IMR-90 (cell line): ENCODE data around the gene SMCO4. TPM values are rescaled to one million over a fixed set of nuclear protein-coding genes. Genes with fewer than 3 reads are reported as not detected.

ENCODE experiments used
- ATAC-seq: fragments of 200-7000 bp; cut with Tn5 transposase; 2 replicates; pipeline ENCODE4 v1.9.1; 2020; ENCODE audit warnings: low read depth, mild to moderate bottlenecking, moderate library complexity
- Bru-seq: library from RNA; stranded (reverse); fragments of 400-500 nt; gene quantifications from one replicate; lab custom pipeline; 2021; lab: Mats Ljungman, UMichigan
- BruChase-seq, 2 experiments: library from RNA; stranded (reverse); fragments of 400-500 nt; gene quantifications; one replicate each; lab custom pipeline; 2021; lab: Mats Ljungman, UMichigan
- BruUV-seq: library from RNA; stranded (reverse); fragments of 400-500 nt; replicated peaks from 2 replicates; lab custom pipeline; 2021; lab: Mats Ljungman, UMichigan
- CTCF ChIA-PET: fragments of 300-600 bp; formaldehyde crosslinking; extraction: SDS; loops from one replicate; lab custom pipeline; 2021; ENCODE audit warnings: antibody characterized with exemption; lab: Yijun Ruan, JAX
- POLR2A ChIA-PET: fragments of 300-600 bp; sonication (Branson Sonifier 250); formaldehyde crosslinking; loops from one replicate; lab custom pipeline; 2022; ENCODE audit warnings: antibody characterized with exemption; ENCODE audit not compliant: unreplicated experiment; lab: Charles Lee
- DNase-seq: peaks from one replicate; pipeline ENCODE4 v3.0.0; 2013
- H2AFZ ChIP-seq: replicated peaks from 2 replicates; pipeline ENCODE3; 2013; ENCODE audit warnings: low read length, mild to moderate bottlenecking; ENCODE audit not compliant: poor library complexity
- H2AK5ac ChIP-seq: 2 replicates; pipeline ENCODE4 v1.6.1; 2013; ENCODE audit warnings: low read depth, low read length, inconsistent platforms
- H2AK9ac ChIP-seq: replicated peaks from 2 replicates; pipeline ENCODE3; 2013; ENCODE audit warnings: mild to moderate bottlenecking, low read depth, low read length, moderate library complexity; ENCODE audit not compliant: poor library complexity
- H2BK120ac ChIP-seq: 2 replicates; pipeline ENCODE4 v1.6.1; 2013; ENCODE audit warnings: low read depth, low read length, inconsistent platforms
- H2BK15ac ChIP-seq: 3 replicates; pipeline ENCODE4 v1.6.1; 2013; ENCODE audit warnings: low read depth, low read length, inconsistent platforms
- H2BK20ac ChIP-seq: 2 replicates; pipeline ENCODE4 v1.6.1; 2013; ENCODE audit warnings: low read depth, mild to moderate bottlenecking, inconsistent platforms, low read length, moderate library complexity
- H2BK5ac ChIP-seq: 2 replicates; pipeline ENCODE4 v1.6.1; 2013; ENCODE audit warnings: mild to moderate bottlenecking, low read depth, low read length, inconsistent platforms; ENCODE audit not compliant: poor library complexity, severe bottlenecking
- H3K14ac ChIP-seq: replicated peaks from 2 replicates; pipeline ENCODE4 v1.6.1; 2013; ENCODE audit warnings: low read depth, low read length, inconsistent platforms
- H3K18ac ChIP-seq: 2 replicates; pipeline ENCODE4 v1.6.1; 2013; ENCODE audit warnings: low read depth, low read length, control low read depth
- H3K23ac ChIP-seq: 2 replicates; pipeline ENCODE4 v1.6.1; 2013; ENCODE audit warnings: low read depth, low read length, inconsistent platforms
- H3K27ac ChIP-seq: 2 replicates; pipeline ENCODE4 v1.5.1; 2013; ENCODE audit warnings: mild to moderate bottlenecking, control low read depth, low read length; ENCODE audit not compliant: insufficient read depth
- H3K27me3 ChIP-seq: 2 replicates; pipeline ENCODE4 v1.6.1; 2013; ENCODE audit warnings: low read length; ENCODE audit not compliant: control insufficient read depth, insufficient read depth
- H3K36me3 ChIP-seq: 2 replicates; pipeline ENCODE4 v1.6.1; 2013; ENCODE audit warnings: low read length, mixed read lengths; ENCODE audit not compliant: control insufficient read depth, insufficient read depth
- H3K4ac ChIP-seq: 2 replicates; pipeline ENCODE4 v1.6.1; 2013; ENCODE audit warnings: low read depth, low read length, inconsistent platforms
- H3K4me1 ChIP-seq: 2 replicates; pipeline ENCODE4 v1.6.1; 2013; ENCODE audit warnings: low read length, mixed read lengths; ENCODE audit not compliant: control insufficient read depth, insufficient read depth
- H3K4me2 ChIP-seq: 2 replicates; pipeline ENCODE4 v1.6.1; 2013; ENCODE audit warnings: low read depth, mild to moderate bottlenecking, control low read depth, low read length, moderate library complexity
- H3K4me3 ChIP-seq: 2 replicates; pipeline ENCODE4 v1.5.1; 2013; ENCODE audit warnings: low read depth, mild to moderate bottlenecking, control low read depth, low read length, moderate library complexity; ENCODE audit not compliant: insufficient read depth
- H3K56ac ChIP-seq: 2 replicates; pipeline ENCODE4 v1.6.1; 2013; ENCODE audit warnings: low read length, inconsistent platforms; ENCODE audit not compliant: insufficient read depth; ENCODE audit errors: extremely low read depth
- H3K79me1 ChIP-seq, 2 experiments: 2 replicates each; pipeline ENCODE4 v1.6.1; 2013; ENCODE audit warnings: low read length in 2 of 2, inconsistent platforms in 1 of 2, low read depth in 1 of 2
- H3K9ac ChIP-seq: 2 replicates; pipeline ENCODE4 v1.6.1; 2013; ENCODE audit warnings: low read depth, low read length, control low read depth
- H3K9me1 ChIP-seq: 2 replicates; pipeline ENCODE4 v1.6.1; 2013; ENCODE audit warnings: low read length, inconsistent platforms; ENCODE audit not compliant: insufficient read depth
- H3K9me3 ChIP-seq: 2 replicates; pipeline ENCODE4 v1.6.1; 2013; ENCODE audit warnings: low read length; ENCODE audit not compliant: control insufficient read depth, insufficient read depth
- H4K20me1 ChIP-seq: 2 replicates; pipeline ENCODE4 v1.6.1; 2013; ENCODE audit warnings: low read length, inconsistent platforms; ENCODE audit not compliant: insufficient read depth
- H4K5ac ChIP-seq: 2 replicates; pipeline ENCODE4 v1.6.1; 2013; ENCODE audit warnings: mild to moderate bottlenecking, low read depth, low read length, control low read depth
- H4K8ac ChIP-seq, 2 experiments: 2 replicates each; pipeline ENCODE4 v1.6.1; 2013; ENCODE audit warnings: low read depth in 2 of 2, low read length in 2 of 2, control low read depth in 1 of 2, inconsistent platforms in 1 of 2
- H4K91ac ChIP-seq: 2 replicates; pipeline ENCODE4 v1.6.1; 2013; ENCODE audit warnings: low read depth, low read length, inconsistent platforms; ENCODE audit not compliant: insufficient read depth
- BHLHE40 ChIP-seq: fragments of 150-350 bp; IDR thresholded peaks from 2 replicates; pipeline ENCODE4 v1.6.1; 2016; ENCODE audit warnings: mild to moderate bottlenecking, low read depth, low read length
- CEBPB ChIP-seq: IDR thresholded peaks from 2 replicates; pipeline ENCODE4 v1.6.1; 2012; ENCODE audit warnings: low read depth, low read length, improper control_type of control experiment
- CHD1 ChIP-seq: IDR thresholded peaks from 2 replicates; pipeline ENCODE4 v1.6.1; 2012; ENCODE audit warnings: low read depth, low read length, improper control_type of control experiment
- FOS ChIP-seq: fragments of 150-350 bp; IDR thresholded peaks from 2 replicates; pipeline ENCODE4 v1.6.1; 2016; ENCODE audit warnings: low read depth, low read length
- MXI1 ChIP-seq: IDR thresholded peaks from 2 replicates; pipeline ENCODE4 v1.6.1; 2012; ENCODE audit warnings: low read depth, mild to moderate bottlenecking, low read length, moderate library complexity, borderline replicate concordance
- NFE2L2 ChIP-seq: fragments of 150-350 bp; IDR thresholded peaks from 2 replicates; pipeline ENCODE4 v1.6.1; 2016; ENCODE audit warnings: low read depth, mild to moderate bottlenecking, low read length
- POLR2A ChIP-seq: IDR thresholded peaks from 2 replicates; pipeline ENCODE4 v1.6.1; 2012; ENCODE audit warnings: mild to moderate bottlenecking, low read depth, low read length
- RFX5 ChIP-seq: IDR thresholded peaks from 2 replicates; pipeline ENCODE4 v1.8.0; 2012; ENCODE audit warnings: low read depth, mild to moderate bottlenecking, low read length, moderate library complexity
- WGBS, 2 experiments: methylation state at CpG; one replicate each; pipeline versions ENCODE4 v1.1.5 to v1.1.7; 2013; ENCODE audit warnings: missing lambda C conversion rate in 2 of 2; ENCODE audit not compliant: insufficient read length in 1 of 2; ENCODE audit errors: extremely low coverage in 2 of 2; 5-methylcytosine and 5-hydroxymethylcytosine counted together
- dilution Hi-C: fragments of 300-500 bp; cut with HindIII; formaldehyde crosslinking; loops from one replicate; pipeline ENCODE4 v1.14.3; 2018; ENCODE audit warnings: low sequenced_read_pairs; ENCODE audit not compliant: unreplicated experiment
- in situ Hi-C: fragments of 300-500 bp; cut with MboI; formaldehyde crosslinking; loops from 3 replicates; pipeline ENCODE4 v1.14.3; 2019; ENCODE audit warnings: low sequenced_read_pairs, inconsistent platforms, mixed read lengths
- intact Hi-C: fragments of 100-400 bp; cut with micrococcal nuclease; formaldehyde crosslinking; loops from 2 replicates; pipeline ENCODE4 v1.10.0; 2022
- long read RNA-seq: library from polyadenylated mRNA; unstranded; transcript quantifications from one replicate; pipeline ENCODE4 v2.0.0, GENCODE V29; 2021; ENCODE audit not compliant: unreplicated experiment
- polyA plus RNA-seq, 3 experiments: library from polyadenylated mRNA; depleted of rRNA; stranded (reverse); fragments of >200 nt; gene quantifications; 2 replicates each; pipeline ENCODE4 v1.2.3, GENCODE V29; 2012; ENCODE audit warnings: low replicate concordance in 1 of 3
- total RNA-seq: library from RNA; depleted of rRNA; stranded (reverse); fragments of >200 nt; gene quantifications from 2 replicates; pipeline ENCODE4 v1.2.3, GENCODE V29; 2012; rRNA removed
- TF ChIP-seq, protein P1 (sequence below): fragments of 150-350 bp; IDR thresholded peaks from 2 replicates; pipeline ENCODE4 v1.6.1; 2016; ENCODE audit warnings: low read depth, mild to moderate bottlenecking, low read length, moderate library complexity, borderline replicate concordance
- TF ChIP-seq, protein P2 (sequence below): fragments of 150-350 bp; IDR thresholded peaks from 2 replicates; pipeline ENCODE4 v1.6.1; 2017; ENCODE audit warnings: mild to moderate bottlenecking, antibody characterized with exemption, low read length, low read depth
- TF ChIP-seq, protein P3 (sequence below): conservative IDR thresholded peaks from 2 replicates; pipeline ENCODE4 v1.5.1; 2012; ENCODE audit warnings: mild to moderate bottlenecking, low read depth, low read length, improper control_type of control experiment

SMCO4 gene, protein sequence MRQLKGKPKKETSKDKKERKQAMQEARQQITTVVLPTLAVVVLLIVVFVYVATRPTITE
- total RNA-seq (2.2 and 4.2 TPM in 2 replicates), polyA plus RNA-seq (2012; rRNA removed) (17.7 and 21.8 TPM in 2 replicates), Bru-seq, nascent RNA (percentile 50 among the genes with signal in this experiment), BruChase-seq, experiment 1, labeled RNA remaining after a 6-hour chase (percentile 40 among the genes with signal in this experiment), BruChase-seq, experiment 2, labeled RNA remaining after a 2-hour chase (percentile 59 among the genes with signal in this experiment)
- polyA plus RNA-seq (2012; cell fraction: cytosol; rRNA removed): 11.1 and 27.0 TPM in 2 replicates
- 9.4 and 11.6 TPM in 2 replicates for polyA plus RNA-seq (2012; cell fraction: nucleus; rRNA removed; ENCODE audit: low replicate concordance)
- long read RNA-seq, partial matches to known transcripts: 0 of 3 reads
- long read RNA-seq, other reads (novel, unspliced or antisense): 2 of 3 reads

DNA sequence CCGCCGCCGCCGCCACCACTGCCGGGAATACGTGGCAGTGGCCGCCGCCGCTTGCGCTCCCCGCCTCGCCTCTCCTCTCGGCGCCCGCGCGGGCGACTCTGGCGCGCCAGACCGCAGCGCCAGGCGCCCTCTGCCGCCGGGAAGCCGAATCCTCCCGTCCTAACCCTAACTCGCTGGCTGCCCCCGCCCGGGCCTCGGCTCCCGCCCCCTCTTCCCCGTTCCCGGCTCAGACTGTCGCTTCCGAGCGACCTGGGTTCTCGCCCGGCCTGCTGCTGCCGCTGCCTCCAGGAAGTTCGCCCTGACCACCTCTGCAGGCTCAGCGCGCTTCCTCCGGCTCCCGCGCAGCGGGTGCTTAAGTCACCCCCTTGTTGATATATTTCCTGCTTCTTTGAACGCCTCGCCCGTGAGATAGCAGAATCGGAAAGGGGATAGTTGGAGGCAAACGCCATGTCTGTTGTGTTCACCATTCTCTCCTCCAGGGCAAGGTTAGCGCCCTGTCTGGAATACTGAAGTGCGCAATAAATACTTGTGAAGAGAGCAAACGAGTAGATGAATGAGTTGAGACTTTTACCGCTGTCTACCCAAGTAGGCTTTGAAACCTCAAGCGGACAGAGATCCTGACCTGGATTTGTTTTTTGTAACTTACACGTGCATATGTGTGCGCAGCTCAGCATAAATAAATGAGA lies at the start of gene SMCO4:
SMCO4 (minus strand) TSS at position 100 of the 686 bp plus-strand sequence. CDS start 64,202 bp downstream, outside the sequence.
- 1% methylated on average over 23 of the region's 59 CpGs; no CpG with 5 or more reads in 1 of the 2 experiments for WGBS, 2 experiments
- peak within 1 kb of the TSS; percentile 66; the same call in 1 of the 2 replicates for H3K14ac ChIP-seq
- peaks cover 3% of the 10 kb centered on the region; the same call in 1 of the 2 replicates for H3K9me1 ChIP-seq
- dilution Hi-C loops (no loop called here), in situ Hi-C loops (loop anchor here (5.0 kb wide), 1 partner anchor 306 kb away; no protein-coding TSS in a partner anchor), intact Hi-C loops (loop anchor here (1.0 to 5.0 kb wide), 3 partner anchors 109 to 601 kb away; no protein-coding TSS in a partner anchor)
- peak within 1 kb of the TSS; percentile 16; the same call in 1 of the 2 replicates for H3K4ac ChIP-seq
- ATAC-seq (peak; percentile 95), DNase-seq (peak; percentile 66)
- H3K23ac ChIP-seq: no peak within 1 kb of the TSS; the same call in 1 of the 2 replicates
- no peaks in the 10 kb centered on the region for H3K36me3 ChIP-seq
- H2AFZ ChIP-seq: peak within 1 kb of the TSS; percentile 98
- H3K56ac ChIP-seq: no peak within 1 kb of the TSS
- peak within 1 kb of the TSS; percentile 82 for H3K4me2 ChIP-seq
- H2BK120ac ChIP-seq: peak within 1 kb of the TSS; percentile 35; the same call in 1 of the 2 replicates
- H3K9ac ChIP-seq: peak within 1 kb of the TSS; percentile 34
- H3K4me3 ChIP-seq: peak within 1 kb of the TSS; percentile 57
- no peak within 1 kb of the TSS for H2BK20ac ChIP-seq
- peaks cover 2% of the 10 kb centered on the region; the same call in 1 of the 2 replicates for H3K4me1 ChIP-seq
- H3K27me3 ChIP-seq: peaks cover 17% of the 10 kb centered on the region
- no peak within 1 kb of the TSS for H2BK15ac ChIP-seq
- H2AK9ac ChIP-seq: peak within 1 kb of the TSS; percentile 79
- H3K27ac ChIP-seq: no peak within 1 kb of the TSS; the same call in 1 of the 2 replicates
- no peak within 1 kb of the TSS for H2BK5ac ChIP-seq
- CTCF ChIA-PET: interaction anchor here (0.6 to 2.0 kb wide), 2 partner anchors 29 to 309 kb away, joined by 3 to 5 read pairs; no protein-coding TSS in a partner anchor
- no TSS peak for BruUV-seq
- no peak within 1 kb of the TSS; the same call in 1 of the 2 replicates for H4K91ac ChIP-seq
- no peak within 1 kb of the TSS for H4K5ac ChIP-seq
- no peak within 1 kb of the TSS for H3K18ac ChIP-seq
- H3K9me3 ChIP-seq: no peaks in the 10 kb centered on the region
- H4K20me1 ChIP-seq: peaks cover 3% of the 10 kb centered on the region; the same call in 1 of the 2 replicates
- peaks cover 8 to 13% of the 10 kb centered on the region in 2 experiments; a peak in 1 of 4 replicates for H3K79me1 ChIP-seq
- POLR2A ChIA-PET: no interaction called here
- peak within 1 kb of the TSS in 1 of 2 experiments; percentile 30; a peak in 1 of 4 replicates for H4K8ac ChIP-seq
- H2AK5ac ChIP-seq: no peak within 1 kb of the TSS
- TF ChIP-seq, protein P1, sequence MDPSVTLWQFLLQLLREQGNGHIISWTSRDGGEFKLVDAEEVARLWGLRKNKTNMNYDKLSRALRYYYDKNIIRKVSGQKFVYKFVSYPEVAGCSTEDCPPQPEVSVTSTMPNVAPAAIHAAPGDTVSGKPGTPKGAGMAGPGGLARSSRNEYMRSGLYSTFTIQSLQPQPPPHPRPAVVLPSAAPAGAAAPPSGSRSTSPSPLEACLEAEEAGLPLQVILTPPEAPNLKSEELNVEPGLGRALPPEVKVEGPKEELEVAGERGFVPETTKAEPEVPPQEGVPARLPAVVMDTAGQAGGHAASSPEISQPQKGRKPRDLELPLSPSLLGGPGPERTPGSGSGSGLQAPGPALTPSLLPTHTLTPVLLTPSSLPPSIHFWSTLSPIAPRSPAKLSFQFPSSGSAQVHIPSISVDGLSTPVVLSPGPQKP: no peak
- peak; percentile 45; the same call in 1 of the 2 replicates for TF ChIP-seq POLR2A
- TF ChIP-seq FOS: no peak
- TF ChIP-seq, protein P2, sequence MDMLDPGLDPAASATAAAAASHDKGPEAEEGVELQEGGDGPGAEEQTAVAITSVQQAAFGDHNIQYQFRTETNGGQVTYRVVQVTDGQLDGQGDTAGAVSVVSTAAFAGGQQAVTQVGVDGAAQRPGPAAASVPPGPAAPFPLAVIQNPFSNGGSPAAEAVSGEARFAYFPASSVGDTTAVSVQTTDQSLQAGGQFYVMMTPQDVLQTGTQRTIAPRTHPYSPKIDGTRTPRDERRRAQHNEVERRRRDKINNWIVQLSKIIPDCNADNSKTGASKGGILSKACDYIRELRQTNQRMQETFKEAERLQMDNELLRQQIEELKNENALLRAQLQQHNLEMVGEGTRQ: no peak
- TF ChIP-seq, protein P3, sequence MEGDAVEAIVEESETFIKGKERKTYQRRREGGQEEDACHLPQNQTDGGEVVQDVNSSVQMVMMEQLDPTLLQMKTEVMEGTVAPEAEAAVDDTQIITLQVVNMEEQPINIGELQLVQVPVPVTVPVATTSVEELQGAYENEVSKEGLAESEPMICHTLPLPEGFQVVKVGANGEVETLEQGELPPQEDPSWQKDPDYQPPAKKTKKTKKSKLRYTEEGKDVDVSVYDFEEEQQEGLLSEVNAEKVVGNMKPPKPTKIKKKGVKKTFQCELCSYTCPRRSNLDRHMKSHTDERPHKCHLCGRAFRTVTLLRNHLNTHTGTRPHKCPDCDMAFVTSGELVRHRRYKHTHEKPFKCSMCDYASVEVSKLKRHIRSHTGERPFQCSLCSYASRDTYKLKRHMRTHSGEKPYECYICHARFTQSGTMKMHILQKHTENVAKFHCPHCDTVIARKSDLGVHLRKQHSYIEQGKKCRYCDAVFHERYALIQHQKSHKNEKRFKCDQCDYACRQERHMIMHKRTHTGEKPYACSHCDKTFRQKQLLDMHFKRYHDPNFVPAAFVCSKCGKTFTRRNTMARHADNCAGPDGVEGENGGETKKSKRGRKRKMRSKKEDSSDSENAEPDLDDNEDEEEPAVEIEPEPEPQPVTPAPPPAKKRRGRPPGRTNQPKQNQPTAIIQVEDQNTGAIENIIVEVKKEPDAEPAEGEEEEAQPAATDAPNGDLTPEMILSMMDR: peak; percentile 85
- no peak for TF ChIP-seq CEBPB
- TF ChIP-seq BHLHE40: no peak
- TF ChIP-seq CHD1: no peak
- no peak for TF ChIP-seq RFX5
- 0 out of 2 replicates have a peak, but pooled peaks have one; percentile 12 for TF ChIP-seq MXI1
- no peak for TF ChIP-seq NFE2L2
